Fibroblast of skin of left biceps (primary cell): ENCODE measurements around the gene ADAM15.

Experiments
- DNase-seq, 2 experiments: peaks; one replicate each; pipeline ENCODE4 v3.0.0-alpha.2; 2013; ENCODE audit warnings: low read depth in 2 of 2

Gene ADAM15, protein sequence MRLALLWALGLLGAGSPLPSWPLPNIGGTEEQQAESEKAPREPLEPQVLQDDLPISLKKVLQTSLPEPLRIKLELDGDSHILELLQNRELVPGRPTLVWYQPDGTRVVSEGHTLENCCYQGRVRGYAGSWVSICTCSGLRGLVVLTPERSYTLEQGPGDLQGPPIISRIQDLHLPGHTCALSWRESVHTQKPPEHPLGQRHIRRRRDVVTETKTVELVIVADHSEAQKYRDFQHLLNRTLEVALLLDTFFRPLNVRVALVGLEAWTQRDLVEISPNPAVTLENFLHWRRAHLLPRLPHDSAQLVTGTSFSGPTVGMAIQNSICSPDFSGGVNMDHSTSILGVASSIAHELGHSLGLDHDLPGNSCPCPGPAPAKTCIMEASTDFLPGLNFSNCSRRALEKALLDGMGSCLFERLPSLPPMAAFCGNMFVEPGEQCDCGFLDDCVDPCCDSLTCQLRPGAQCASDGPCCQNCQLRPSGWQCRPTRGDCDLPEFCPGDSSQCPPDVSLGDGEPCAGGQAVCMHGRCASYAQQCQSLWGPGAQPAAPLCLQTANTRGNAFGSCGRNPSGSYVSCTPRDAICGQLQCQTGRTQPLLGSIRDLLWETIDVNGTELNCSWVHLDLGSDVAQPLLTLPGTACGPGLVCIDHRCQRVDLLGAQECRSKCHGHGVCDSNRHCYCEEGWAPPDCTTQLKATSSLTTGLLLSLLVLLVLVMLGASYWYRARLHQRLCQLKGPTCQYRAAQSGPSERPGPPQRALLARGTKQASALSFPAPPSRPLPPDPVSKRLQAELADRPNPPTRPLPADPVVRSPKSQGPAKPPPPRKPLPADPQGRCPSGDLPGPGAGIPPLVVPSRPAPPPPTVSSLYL

GRCh38 chr1:155050560-155051341, at the start of gene ADAM15:
Gene ADAM15, plus strand, starts transcription at chr1:155051316. Its CDS starts 71 bp downstream, at chr1:155051387.
- no peak for DNase-seq

- no peak for DNase-seq
Measured at GRCh38 chr1:155001425-155001674, 49.8 kb upstream of the ADAM15 start.

DNA sequence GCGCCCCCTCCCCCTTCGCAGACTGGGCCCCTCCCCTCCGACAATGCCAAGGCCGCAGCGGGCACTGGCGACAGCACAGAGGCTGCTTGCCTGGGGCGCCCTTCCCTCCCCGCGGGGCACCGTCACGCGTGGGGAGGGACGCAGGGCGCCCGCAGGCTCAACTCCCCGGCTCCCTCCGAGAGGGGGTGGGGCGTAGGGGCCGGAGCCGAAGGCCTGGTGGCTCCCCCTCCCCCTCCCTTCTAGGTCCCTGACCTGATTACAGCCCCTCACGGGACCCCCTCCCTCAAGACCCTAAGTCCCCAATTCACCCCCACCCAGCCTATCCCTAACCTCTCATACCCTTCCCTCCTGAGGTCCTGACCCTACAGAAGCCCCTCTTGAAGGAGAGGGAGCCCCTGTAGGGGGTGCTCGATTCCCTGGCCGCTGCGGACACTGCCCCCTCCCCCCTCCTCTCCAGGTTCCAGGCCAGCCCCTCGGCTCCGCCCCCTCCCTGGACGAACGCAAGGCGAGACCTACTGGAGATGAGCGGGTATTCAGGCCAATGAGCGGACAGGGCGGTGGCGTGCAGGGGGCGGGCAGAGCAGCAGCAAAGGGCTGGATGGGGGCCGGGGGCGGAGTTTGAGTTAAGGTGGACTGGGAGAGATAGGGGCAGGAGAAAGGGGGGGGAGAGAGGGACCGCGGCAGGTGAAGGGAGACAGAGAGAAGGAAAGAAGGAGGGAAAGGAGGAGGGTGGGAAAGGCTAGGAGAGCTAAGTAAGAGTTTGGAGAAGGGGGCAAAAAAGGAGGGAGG, 49.2 kb upstream of the ADAM15 start:
- DNase-seq: peak; percentile 95 to 96

DNA sequence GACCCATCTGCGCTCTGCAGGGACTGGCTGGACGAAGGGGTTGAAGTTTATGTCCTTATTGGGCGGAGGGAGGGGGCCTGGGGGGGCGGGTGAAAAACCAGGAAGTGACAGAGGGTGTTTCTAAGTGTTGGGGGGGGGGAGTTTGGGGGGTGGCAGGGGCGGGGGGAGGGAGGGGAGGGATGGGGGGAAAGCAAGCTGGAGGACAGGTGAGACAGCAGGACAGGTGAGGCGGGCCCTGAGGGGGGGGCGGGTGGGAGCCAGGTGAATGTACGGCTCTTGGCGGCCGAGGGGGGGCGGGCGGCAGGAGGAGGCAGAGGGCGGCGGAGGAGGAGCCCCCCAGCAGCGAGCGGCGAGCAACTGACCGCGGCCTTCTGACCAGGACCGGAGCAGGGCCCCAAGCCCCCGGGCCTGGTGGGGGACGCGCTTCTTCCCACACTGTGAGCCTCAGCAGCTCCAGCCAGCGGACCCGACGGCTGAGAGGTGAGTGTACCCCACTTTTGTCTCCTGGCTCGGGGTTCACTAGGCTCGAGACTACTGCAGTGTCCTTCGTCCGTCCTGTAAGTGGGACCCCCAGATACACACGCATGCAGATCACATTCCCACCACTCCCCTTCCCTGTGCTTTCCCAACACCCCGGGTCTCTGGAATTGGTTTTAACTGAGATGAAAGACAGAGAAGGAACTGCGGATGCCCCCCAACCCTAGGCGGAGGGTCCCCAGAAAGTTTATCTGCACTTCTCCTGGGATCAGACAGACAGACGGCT, 48.5 kb upstream of the ADAM15 start, which contains the start of gene ZBTB7B:
ZBTB7B (plus strand) TSS at position 339 of the 763 bp plus-strand sequence. CDS start 11,859 bp downstream, outside the sequence.
- no peak for DNase-seq

- no peak for DNase-seq
Measured at GRCh38 chr1:155003227-155003765, 47.8 kb upstream of the ADAM15 start.

DNA sequence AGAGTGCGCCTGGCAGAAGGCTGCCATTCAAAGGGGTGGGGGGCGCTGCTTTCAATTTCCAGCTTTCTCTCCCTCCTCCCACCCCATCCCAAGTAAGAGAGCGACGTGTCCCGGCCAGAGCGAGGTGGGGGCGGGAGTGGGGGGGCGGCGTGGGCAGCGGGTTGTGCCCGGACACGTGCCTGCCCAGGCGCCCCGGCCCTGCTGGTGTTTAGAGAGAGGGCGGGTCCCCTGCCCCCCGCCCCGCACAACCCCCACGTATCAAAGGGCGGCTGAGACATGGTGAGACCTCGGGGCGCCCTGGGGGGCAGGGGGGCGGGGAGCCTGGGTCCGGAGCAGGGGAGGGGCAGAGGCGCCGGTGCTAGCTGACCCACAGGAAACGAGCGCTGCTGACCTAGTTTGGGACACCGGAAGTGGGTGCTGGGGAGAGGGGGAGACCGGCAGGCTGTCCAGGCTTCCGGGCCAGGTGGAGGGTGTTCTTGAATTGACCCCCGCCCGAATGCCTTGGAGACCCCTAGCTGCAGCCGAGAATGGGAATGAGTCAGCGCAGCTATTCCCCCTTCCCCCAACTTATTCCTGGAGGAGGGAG, 47.3 kb upstream of the ADAM15 start:
- DNase-seq: no peak

DNA sequence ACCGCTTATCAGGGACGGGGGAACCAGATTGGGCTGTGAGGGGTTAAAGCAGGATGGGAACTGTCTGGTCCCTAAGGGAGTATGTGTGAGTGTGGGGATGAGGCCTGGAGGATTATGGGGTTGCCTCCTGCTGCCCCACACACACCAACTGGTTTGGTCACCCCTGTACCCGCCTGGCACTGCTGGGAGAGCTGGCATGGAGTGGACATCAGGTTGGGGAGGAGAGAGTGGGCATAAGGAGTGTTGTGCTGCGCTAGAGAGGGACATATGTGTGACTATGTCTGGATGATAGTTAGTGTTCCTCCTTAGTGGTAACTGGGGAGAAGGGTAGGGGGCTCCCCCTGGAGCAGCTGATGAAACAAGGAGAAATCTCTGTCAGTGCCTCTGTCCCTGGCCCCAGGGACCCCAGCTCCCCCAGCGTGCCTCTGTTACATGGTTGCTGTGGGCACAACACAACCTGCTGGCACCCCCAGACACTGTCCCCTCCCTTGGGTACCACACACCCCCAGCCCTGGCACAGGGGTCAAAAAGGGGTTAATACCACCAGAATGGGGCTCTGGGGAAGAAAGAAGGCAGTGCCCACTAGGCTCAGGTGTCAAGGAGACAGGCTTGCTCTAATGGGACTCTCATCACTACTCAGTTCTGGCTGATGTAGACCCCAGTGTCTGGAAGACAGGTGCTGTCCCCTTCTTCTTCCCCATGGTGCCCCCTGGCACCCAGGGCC, 46.6 kb upstream of the ADAM15 start:
- DNase-seq: no peak

DNA sequence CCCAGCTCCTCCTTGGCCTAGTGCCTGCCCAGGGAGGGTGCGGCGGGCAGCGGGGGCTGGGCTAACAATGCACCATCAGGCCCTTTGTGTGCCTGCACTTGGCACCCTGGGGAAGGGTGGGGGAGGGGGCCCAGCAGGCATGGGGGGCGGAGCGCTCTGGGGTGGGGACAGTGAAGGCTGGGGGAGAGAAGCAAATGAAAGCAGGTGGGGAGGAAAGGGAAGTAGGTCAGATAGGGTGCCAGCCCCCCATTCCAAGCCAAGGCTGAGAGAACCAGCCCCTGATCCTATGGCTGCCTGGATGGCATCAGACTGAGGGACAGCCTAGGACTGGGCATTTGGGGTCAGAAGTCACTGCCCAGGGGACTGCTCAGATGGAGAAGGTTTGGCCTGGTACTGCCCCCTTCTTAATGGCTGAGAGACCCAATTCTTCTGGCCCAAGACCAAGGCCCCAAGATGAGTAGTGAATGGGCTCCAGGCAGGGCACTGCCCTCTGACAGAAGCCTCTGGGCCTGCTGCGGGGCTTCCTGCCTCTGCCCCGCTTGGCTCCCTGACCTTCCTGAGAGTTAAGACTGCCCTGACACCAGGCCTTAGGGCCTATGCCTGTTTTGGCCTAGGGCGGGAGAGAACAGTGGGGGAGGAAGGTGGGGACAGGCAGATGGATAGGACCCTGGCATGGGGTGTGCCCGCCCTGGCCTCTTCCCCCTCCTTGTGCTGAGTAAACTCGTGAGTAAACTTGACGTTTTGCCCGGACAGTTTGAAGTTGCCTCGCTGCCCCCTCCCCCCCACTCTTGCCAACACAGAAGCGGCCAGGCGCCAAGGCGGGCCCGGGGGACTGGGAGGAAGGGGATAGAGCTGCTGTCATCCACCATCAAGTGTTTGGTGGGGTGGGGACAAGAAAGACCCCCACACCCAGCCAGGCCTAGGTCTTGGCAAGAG, 45.8 kb upstream of the ADAM15 start:
- DNase-seq: no peak

DNA sequence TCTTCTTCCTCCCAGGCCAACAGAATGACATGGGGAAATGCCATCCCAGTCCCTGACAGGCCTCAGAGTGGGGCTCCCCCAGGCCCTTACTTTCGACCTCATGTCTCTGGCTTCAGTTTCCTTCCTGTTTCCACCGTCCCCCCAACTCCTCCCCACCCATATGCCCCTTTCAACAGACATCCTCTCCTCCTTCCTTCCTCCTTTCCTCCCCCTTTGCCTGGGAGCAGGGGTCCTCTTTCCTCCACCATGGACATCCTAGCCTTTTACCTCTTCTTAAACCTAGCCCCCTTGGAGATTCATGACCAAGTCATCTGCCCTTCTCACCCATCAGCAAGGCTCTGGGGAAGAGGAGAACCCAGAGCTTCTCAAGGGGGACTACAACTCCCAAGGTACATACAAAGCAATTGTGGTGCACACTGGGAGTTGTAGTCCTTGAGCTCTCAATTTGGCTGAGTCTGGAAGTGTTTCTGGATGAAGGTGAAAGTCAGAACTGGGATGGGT, 44.5 kb upstream of the ADAM15 start:
- no peak for DNase-seq

GRCh38 chr1:155007251-155007828, 43.8 kb upstream of the ADAM15 start:
- DNase-seq: no peak

- DNase-seq: no peak
Measured at GRCh38 chr1:155008015-155008941, 42.8 kb upstream of the ADAM15 start.

GRCh38 chr1:155009221-155009711, 41.9 kb upstream of the ADAM15 start:
- DNase-seq: no peak

DNA sequence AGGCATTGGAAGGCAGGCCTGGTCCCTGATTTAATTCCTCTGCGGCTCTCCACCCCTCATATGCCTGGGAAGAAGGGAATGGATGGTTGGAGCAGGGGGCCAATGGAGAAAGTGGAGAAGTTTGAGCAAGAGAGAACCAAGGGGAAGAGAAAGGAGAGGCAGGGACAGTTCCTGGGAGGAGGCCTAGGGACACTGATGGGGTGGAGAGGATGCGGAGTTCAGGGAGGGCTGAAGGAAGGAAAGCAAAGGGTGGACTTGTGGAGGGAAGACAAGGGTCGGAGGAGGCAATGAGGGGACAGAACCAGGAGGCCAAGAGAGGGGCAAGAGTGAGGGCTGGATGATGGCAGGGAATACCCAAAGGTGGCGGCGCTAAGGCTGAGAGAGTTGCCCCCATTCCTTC, 41.4 kb upstream of the ADAM15 start:
- no peak for DNase-seq

DNA sequence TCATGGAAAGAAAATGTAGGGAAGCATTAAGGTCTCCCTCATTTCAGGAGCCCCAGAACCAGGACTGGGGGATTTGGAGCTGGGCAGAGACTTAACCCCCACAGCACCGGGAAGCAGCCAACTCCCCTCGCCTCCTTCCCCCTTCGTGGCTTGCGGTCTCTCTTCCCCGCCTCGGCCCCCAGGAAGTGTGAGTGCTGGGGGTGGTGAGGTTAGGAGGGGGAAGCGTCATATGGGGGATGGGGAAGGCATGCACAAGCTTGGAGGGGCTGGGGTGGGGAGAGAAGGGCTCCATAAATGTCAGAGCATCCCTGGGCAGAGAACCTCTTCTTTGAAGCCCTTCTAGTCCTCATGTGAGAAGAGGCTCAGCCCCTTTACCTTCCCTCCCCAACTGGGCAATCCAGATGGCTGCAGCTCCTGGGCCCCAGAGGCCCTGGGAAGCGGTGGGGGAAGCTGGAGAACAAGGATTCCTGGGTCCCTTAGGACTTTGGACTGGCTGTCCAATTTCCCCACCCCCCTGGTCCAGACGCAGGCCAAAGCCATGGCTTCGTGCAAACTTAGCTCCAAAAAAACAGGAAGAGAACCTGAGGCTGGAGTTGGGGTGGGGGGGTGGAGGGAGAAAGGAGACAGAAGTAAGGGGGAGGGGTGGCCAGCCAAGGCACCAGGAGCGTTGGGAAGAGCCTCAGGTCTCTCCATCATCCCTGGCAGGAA, 40.8 kb upstream of the ADAM15 start:
- DNase-seq: no peak

DNA sequence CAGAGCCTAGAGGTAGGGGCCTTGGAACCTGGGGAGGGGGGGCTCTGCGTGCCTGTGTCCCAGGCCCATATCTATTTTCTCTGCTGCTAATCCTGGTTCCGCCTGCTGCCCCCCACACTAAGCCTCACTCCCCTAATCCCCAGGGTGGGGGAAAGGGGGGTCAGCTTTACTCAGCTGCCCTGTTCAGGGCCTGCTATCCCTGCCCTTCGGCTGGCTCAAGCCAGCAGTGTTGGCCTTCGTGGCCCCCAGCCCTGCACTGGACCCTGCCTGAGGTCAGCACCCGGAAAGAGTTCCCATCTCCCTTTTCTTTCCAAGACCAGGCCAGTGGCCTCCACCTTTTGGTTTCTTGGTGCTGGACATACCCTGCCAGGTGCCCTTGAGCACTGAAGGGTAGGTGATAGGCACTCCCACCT, 40.1 kb upstream of the ADAM15 start:
- no peak for DNase-seq
